H1 (cell line): ENCODE data around the gene LLGL2. TPM values are rescaled to one million over a fixed set of nuclear protein-coding genes. Genes with fewer than 3 reads are reported as not detected.

ENCODE experiments used
- FOSL1 ChIP-seq: IDR thresholded peaks from 2 replicates; pipeline ENCODE4 v1.6.1; 2011; ENCODE audit warnings: mild to moderate bottlenecking, low read depth, low read length, moderate library complexity; ENCODE audit not compliant: insufficient read depth
- HDAC2 ChIP-seq, 2 experiments: fragments of 300-600 bp in 1 of 2; sonication (generic) in 1 of 2; IDR thresholded peaks; 2 replicates each; pipeline ENCODE4 v1.6.1; 2011 to 2012; ENCODE audit warnings: low read depth in 2 of 2, low read length in 2 of 2, mild to moderate bottlenecking in 2 of 2, moderate library complexity in 2 of 2, borderline replicate concordance in 1 of 2, inconsistent platforms in 1 of 2
- TCF12 ChIP-seq: IDR thresholded peaks from 2 replicates; pipeline ENCODE4 v1.6.1; 2011; ENCODE audit warnings: low read depth, mild to moderate bottlenecking, low read length
- YY1 ChIP-seq: IDR thresholded peaks from 2 replicates; pipeline ENCODE4 v1.6.1; 2011; ENCODE audit warnings: low read depth, mild to moderate bottlenecking, low read length
- polyA plus RNA-seq, 7 experiments: library from polyadenylated mRNA; depleted of rRNA in 3 of 7; stranded (reverse) in 5 of 7; unstranded in 2 of 7; fragments of >200 nt in 5 of 7; fragments of 200-250 nt in 2 of 7; gene quantifications; 1 replicate in 5 of 7; 2 replicates in 1 of 7; 4 replicates in 1 of 7; pipeline versions ENCODE4 v1.2.1 to v1.2.3, GENCODE V29; 2011 to 2013; ENCODE audit warnings: missing spikeins in 2 of 7, mixed read lengths in 2 of 7
- total RNA-seq: library from RNA; stranded (reverse); fragmentation: NEBNext Ultra II Directional; extraction: Animal tissue kit (Norgen Biotek cat#: 25700); gene quantifications from 2 replicates; pipeline ENCODE4 v1.2.1, GENCODE V29; 2021
- TF ChIP-seq, protein P1 (sequence below): IDR thresholded peaks from 2 replicates; pipeline ENCODE4 v1.6.1; 2012; ENCODE audit warnings: low read length, inconsistent platforms

LLGL2 gene
- total and polyA plus RNA-seq, 2 of the 8 experiments (the other 6 are each of a cell fraction or from before 2014, with no cell fraction given), result 64.5 to 77.1 TPM

DNA sequence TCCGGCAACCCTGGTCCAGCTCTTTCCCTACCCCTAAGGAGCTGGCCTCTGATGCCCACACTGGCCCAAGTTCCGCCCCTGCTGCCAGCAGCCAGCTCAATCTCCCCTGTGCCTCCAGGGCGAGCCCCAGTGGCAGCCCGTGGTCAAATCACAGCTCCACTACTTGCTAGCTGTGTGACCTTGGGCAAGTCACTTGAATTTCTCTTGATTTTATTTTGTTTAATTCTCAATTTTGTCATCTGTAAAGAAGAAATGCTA lies 20.4 kb upstream of the LLGL2 start (continued):
- TF ChIP-seq FOSL1 (no peak), YY1 (no peak), HDAC2 (IDR thresholded peaks at IDR 0.05; ENCODE audit: borderline replicate concordance in 1 of 2, low read depth in 2 of 2, low read length in 2 of 2) (no peak), TCF12 (no peak)
- TF ChIP-seq, protein P1, sequence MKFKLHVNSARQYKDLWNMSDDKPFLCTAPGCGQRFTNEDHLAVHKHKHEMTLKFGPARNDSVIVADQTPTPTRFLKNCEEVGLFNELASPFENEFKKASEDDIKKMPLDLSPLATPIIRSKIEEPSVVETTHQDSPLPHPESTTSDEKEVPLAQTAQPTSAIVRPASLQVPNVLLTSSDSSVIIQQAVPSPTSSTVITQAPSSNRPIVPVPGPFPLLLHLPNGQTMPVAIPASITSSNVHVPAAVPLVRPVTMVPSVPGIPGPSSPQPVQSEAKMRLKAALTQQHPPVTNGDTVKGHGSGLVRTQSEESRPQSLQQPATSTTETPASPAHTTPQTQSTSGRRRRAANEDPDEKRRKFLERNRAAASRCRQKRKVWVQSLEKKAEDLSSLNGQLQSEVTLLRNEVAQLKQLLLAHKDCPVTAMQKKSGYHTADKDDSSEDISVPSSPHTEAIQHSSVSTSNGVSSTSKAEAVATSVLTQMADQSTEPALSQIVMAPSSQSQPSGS, result no peak
